ENCODE data around the gene PTMS. TPM values are rescaled to one million over a fixed set of nuclear protein-coding genes. Genes with fewer than 3 reads are reported as not detected.

Gene PTMS
- total RNA-seq, 1 donor: 150 TPM

- H3K4me3 ChIP-seq (ENCODE audit: low read depth, low read length): peak overlapping the region; percentile 87
- DNase-seq (ENCODE audit: low read depth): peak; percentile 61
- no peak for TF ChIP-seq CTCF (IDR thresholded peaks at IDR 0.05; ENCODE audit: insufficient read depth, low read depth, low read length)
Observed at GRCh38 chr12:6768990-6769389, 2.8 kb downstream of the PTMS start.

- no peak overlapping the region for H3K4me3 ChIP-seq (ENCODE audit: low read depth, low read length)
Observed at GRCh38 chr12:6769666-6770065, 3.5 kb downstream of the PTMS start.

GRCh38 chr12:6770094-6770493 lies 3.9 kb downstream of the PTMS start:
- no peak for DNase-seq (ENCODE audit: low read depth)
- no peak overlapping the region for H3K4me3 ChIP-seq (ENCODE audit: low read depth, low read length)
- no peak for TF ChIP-seq CTCF (IDR thresholded peaks at IDR 0.05; ENCODE audit: insufficient read depth, low read depth, low read length)

More at GRCh38 chr12:6769666-6770065, 3.5 kb downstream of the PTMS start:
- no peak for TF ChIP-seq CTCF (IDR thresholded peaks at IDR 0.05; ENCODE audit: insufficient read depth, low read depth, low read length)
- DNase-seq (ENCODE audit: low read depth): no peak

- TF ChIP-seq CTCF (IDR thresholded peaks at IDR 0.05; ENCODE audit: insufficient read depth, low read depth, low read length): no peak
- no peak for DNase-seq (ENCODE audit: low read depth)
- no peak overlapping the region for H3K4me3 ChIP-seq (ENCODE audit: low read depth, low read length)
Observed at GRCh38 chr12:6770600-6770999, 4.4 kb downstream of the PTMS start.

GRCh38 chr12:6771091-6771495 lies 4.9 kb downstream of the PTMS start:
- TF ChIP-seq CTCF (IDR thresholded peaks at IDR 0.05; ENCODE audit: insufficient read depth, low read depth, low read length): no peak
- peak; percentile 85 for DNase-seq (ENCODE audit: low read depth)
- no peak overlapping the region for H3K4me3 ChIP-seq (ENCODE audit: low read depth, low read length)

- no peak overlapping the region for H3K4me3 ChIP-seq (ENCODE audit: low read depth, low read length)
- no peak for TF ChIP-seq CTCF (IDR thresholded peaks at IDR 0.05; ENCODE audit: insufficient read depth, low read depth, low read length)
- no peak for DNase-seq (ENCODE audit: low read depth)
Observed at GRCh38 chr12:6771509-6772330, 5.6 kb downstream of the PTMS start.

GRCh38 chr12:6772331-6772695 lies 6.2 kb downstream of the PTMS start, which contains the start of gene LAG3:
LAG3 (plus strand) TSS chr12:6772520; CDS start chr12:6772853, 333 bp downstream.
- no peak within 1 kb of the TSS for H3K4me3 ChIP-seq (ENCODE audit: low read depth, low read length)
- DNase-seq (ENCODE audit: low read depth): no peak
- TF ChIP-seq CTCF (IDR thresholded peaks at IDR 0.05; ENCODE audit: insufficient read depth, low read depth, low read length): no peak

Data from fibroblast of villous mesenchyme (primary cell).